HG03280 (cell line): Measurements from ENCODE around the gene SSUH2.

Source experiments
- ATAC-seq: cut with Tn5 transposase; IDR thresholded peaks from one replicate; pipeline ENCODE4 v1.9.1; 2021; ENCODE audit warnings: mild to moderate bottlenecking, moderate library complexity; ENCODE audit not compliant: unreplicated experiment

SSUH2 gene

DNA sequence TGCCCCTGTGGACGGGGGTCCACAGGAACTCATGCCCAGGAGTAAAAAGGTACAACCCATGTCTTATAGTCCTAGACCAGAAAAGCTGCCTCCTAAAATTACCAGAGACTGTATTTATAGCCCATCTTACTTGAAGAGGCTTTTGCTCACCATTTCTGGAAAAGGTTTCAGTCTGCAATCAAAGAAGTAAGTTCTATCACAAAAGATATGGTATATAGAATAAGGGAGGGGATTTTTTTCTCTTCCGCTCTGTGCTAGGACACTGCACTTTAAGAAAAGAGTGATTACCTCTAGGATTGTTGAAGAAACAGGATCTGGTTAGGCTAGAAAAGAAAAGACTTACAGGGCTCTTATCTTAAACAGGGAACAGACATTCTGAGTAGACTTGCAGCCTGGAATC is 2.6 kb downstream of the SSUH2 start:
- no peak for ATAC-seq

DNA sequence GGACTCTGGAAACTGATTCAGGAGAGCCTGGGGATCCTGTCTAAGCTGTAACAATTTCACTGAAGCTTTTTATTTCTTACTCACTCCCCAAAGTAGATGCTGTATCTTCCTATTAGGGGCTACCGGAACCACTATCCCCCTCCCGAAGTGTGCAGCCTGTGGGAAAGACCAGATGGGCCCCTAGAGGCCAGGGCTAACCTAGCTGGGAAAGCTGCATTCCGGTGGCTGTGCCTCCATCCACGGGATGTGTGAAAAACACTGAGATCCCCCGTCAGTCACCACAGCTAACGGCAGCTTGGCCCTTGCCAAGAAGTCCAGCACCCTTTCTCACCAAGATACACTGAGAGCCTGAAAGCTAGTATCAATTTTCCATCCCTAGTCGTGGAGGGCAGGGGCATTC is 3.1 kb downstream of the SSUH2 start:
- no peak for ATAC-seq

DNA sequence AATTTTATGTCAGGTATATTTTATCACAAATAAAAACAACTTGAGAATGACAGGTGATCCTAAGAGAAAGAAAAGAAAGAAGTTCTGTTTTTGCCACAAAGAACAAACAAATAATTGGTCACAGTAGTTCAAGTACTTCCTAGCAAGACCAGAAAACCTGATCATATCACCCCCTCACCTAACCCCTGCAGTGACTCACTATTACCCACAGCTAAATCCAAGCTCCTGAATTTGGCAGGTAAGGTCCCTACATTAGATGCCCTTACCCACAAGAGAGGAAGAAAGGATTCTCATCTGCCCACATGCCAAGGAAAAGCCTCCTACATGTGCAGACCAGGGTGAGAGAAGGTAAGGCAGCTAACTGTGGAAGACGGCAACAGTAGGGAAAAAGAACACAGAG is 4.4 kb downstream of the SSUH2 start:
- no peak for ATAC-seq

DNA sequence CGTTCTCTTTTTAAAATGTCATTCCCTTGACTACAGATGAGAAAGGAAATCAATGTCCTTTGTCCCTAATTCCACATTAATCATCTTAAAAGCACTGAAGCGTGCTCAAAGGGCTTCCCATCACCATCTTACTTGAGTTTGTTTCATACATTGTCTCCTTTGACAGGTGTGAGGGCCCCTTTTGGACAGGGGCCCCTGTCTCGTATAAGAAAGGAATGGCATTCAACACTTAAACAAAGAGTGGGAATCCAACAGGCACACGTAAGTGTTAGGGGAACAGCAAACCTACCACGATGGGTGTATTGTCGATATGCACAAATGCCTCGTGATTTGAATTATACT is 5.0 kb downstream of the SSUH2 start:
- no peak for ATAC-seq

DNA sequence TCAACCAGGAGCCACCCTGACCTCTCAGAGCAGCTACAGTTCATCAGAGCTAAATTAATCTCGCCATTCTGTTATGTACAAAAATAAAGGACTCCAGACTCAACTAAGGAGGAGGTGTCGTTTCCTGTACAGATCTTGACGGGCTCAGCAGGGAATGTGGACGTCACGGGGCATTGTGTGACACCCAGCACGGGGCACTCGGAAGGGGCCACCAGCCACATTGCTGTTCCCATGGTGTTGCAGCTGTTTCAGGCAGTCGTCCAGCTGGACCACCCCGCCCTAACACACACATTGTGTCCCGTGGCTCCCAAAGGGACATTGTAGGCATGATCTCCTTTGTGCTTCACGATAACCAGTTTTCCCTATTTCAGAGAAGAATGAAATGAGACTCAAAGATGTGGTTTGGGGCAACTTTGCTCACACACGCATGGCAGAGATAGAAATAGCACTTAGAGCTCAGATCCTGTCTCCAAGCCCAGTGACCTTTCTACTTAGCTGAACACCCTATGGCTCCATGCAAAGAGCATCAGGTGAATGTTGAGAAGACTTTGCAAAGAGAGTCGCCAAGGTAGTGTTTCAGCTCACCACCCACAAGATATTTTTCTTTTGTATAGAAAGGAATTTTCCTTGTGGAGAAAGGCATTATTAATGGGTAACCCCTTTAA is 5.5 kb downstream of the SSUH2 start:
- no peak for ATAC-seq

DNA sequence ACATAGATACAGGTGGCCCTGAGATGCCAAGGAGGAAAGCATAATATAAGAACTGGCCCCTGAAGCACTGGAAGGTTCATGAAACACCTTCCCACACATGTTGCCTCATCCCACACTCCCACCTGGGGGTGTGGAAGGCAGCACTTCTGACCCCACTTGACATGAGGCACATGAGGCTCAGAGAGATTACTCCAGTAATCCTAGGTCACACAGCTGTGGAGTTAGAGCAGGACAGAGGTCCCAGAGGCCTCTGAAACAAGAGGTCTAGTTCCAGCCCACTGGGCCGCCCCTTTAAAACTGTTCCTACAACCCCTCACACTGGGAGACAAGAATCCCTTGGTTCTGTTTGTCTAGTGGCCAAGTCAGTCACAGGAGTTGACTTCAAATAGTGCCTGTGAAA is 7.2 kb downstream of the SSUH2 start:
- ATAC-seq = no peak

DNA sequence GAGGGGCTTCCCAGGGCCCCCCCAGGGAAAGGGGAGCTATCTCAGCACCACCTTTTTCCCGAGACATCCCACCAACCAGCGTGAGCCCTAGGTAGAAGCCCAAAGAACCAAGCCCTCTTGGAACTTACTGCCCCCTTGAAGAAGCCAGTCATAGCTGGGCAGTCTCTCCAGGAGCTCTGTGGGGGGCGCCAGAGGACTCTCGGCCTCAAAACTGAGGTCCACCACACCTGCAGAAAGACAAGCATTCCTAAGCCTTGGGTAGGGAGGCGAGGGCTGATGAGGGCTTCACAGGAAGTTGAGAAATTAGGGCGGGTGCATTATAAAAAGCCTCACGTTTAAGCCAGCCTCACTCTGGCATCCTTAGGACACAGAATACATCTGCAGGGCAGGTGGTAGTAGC is 9.0 kb downstream of the SSUH2 start:
- ATAC-seq = no peak

DNA sequence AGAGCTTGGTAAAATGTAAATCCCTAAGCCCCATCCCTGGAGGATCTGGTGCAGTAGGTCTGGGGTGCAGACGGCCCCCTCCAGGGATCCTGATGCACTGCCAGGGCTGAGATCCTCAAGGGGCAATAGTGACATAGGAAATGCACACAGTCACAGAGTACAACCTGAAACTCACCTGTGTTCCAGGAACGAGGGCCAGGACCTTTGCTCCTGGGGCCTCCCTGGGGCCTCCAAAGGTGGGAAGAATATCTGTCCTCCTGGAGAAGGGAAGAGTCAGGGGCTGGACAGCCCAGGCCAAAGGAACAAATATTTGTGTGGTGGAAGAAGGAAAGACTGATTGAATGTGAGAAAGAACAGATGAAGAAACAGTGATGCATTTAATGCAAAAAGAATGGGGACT is 9.5 kb downstream of the SSUH2 start:
- no peak for ATAC-seq

DNA sequence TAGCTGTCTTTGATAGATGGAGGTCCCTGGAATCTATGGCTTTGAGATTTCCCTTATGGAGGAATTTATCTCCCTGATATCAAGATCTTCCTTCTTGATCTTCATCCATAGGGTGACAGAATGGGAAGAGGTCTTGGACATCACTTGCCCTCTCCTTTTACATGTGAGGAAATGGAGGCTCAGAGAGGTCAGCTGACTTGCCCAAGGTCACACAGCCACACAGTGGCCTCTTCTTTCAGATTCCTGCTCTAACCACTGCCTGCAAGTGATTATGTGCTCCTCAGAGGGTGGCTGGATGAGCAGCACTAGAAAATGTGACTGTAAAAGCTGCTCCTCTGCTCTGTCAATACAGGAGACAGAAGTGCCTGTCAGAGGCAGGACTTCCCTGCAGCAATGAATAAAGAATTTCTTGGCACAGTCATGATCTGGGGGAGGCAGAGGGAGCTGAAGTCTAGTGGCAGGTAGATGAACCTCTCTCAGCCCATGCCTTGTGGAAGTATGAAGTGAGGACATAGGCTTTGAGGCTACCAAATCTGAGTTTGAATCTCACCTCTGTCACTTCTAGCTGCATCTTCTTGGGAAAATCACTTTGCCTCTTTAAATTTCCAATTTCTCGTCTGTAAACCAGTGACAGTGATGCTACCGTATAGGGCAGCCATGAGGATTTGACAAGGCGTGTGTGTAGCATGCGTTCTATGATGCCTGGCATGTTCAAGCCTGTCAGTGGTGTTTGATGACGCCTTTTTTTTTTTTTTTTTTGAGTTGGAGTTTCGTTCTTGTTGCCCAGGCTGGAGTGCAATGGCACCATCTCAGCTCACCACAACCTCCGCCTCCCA is 12.0 kb downstream of the SSUH2 start:
- ATAC-seq = no peak

DNA sequence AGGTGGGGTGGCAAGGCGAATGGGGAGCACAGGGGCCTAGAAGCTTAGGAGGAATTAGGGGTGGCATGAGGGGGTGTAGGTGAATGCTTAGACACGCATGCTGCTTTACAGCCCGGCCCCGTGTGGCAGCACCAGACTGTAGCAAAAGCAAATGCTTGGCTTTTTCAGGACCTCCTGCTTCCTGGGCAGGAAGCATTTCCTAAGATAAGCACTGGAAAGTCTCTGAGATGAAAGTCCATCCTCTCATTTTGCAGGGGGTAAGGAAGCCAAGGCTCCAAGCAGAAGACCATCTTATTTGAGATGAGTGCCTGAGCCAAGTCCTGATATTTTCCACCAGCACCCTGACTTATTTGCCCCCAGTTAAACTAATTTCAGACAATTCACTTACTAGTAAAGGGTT is 12.9 kb downstream of the SSUH2 start:
- ATAC-seq = no peak

DNA sequence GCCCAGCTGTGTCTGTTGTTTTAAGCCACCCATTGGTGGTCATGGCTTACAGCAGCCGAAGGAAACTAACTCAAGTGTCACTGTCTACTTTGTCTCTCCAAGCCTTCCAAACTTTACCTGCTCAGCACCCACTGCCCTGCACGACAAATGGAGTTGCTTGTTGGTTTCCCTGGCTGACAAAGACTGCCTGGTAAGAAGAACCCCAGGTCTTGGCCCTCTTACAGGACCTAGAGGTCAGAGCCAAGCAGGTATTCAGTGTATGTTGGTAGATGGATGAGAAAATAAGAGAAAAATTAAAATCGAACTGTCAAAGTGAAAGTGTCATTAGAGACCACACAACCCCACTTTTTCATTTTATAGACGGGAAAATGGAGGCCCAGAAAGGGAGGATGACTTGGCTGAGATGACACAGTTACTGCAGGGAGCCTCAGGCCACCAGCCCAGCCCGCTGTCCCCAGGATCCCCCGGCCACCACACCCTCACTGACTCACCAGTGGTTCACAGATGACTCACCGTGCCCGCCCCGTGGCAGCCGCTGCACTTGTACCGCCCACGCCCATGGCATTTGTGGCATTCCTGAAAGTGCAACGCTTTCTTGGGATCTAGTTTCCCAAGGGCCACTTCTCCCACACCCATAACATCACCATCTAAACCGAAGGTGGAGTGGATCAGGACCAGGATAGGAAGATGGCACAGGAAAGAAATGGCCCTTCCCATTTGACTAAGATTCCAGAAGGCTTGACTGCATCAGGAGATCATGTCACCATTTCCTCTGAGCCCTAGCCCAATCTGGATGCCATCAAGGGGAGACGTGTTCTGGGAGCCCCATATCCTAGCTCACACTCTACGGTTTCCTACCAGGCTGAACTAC is 15.2 kb downstream of the SSUH2 start:
- peak; percentile 58 for ATAC-seq

DNA sequence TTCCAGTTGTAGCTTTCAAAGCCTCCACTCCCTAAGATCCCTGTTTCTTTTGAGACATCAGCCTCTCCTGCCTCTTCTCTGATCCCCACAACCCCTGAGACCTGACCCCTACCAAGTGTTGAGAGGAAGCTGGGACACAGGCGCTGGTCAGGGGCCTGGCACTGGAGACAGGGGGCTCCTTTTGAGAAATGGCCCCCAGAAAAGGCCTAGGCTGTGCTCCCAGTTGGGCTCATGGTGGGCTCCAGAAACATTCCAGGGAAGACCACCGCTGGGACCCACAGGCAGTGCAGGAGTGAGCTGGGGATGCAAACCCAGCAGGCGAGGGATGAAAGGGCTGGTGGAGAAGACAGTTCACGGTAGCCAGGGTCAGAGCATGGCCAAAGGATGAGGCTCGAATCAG is 16.6 kb downstream of the SSUH2 start:
- ATAC-seq = no peak

DNA sequence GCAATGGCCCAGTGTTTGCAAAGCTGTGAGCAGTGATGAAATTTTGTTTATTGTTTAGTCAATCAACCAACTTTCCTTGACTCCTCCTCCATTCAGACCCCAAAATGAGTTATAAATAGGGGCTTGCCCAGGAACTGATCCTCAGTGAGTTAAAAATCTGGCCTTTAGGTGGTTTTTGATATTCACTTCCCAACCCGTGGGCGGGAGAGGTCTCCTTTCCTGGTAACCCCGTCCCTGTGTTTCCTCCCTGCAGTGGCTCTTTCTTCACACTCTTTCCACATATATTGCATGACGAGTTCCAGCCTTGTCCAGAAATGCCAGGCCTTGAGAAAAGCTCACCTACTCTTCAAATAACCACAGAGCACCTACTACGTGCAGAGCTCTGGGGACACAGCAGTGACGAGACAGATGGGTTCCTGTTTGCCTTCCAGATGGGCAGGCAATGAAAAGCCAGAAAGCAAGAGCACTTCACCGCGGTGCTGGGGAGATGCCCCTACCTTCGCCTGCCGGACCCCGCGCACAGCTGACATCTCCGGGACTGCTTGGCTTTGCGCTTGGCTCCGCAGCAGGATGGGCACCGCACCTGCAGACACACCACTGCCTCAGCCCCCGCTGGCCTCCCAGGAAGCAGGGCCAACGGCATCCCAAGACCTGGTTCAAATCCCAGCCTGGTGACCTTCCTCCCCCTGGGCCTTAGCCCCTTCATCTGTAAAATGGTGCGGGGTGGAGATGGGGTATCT is 17.2 kb downstream of the SSUH2 start:
- ATAC-seq = no peak

DNA sequence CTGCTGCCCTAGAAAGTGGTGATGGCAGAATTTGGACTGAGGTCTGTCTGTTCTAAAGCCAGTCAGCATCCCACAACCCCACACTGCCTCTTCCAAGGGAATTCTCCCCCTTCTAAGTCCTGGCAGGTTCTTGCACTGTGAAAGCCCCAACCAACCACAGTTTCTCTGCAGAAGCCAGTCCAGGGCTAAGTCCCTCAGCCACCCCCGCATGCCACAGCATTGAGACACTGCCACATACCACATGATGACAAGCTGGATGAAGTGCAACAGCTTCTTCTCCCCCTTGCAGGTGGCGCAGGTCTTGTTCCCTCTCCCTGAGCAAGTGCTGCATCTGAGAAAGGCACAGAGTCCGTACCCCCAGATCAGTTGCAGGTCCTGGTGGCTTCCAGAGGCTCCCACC is 18.6 kb downstream of the SSUH2 start:
- ATAC-seq = no peak

DNA sequence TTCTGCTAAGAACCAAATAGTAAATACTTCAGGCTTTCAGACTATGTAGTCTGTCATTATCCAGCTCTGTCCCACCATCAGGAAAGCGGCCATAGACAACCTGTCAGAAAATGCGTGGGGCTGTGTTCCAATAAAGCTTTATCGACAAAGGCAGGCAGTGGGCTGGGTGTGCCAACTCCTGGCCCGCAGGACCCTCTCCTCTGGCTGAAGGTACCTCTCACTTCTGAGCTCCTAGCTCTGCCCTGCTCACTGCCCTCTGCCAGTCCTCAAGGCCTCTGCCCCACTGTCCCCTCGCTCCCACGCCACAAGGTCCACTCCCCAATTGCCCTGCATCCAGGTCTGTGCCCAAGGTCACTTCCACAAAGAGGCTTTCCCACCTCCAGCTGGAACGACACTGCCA is 20.0 kb downstream of the SSUH2 start:
- no peak for ATAC-seq

DNA sequence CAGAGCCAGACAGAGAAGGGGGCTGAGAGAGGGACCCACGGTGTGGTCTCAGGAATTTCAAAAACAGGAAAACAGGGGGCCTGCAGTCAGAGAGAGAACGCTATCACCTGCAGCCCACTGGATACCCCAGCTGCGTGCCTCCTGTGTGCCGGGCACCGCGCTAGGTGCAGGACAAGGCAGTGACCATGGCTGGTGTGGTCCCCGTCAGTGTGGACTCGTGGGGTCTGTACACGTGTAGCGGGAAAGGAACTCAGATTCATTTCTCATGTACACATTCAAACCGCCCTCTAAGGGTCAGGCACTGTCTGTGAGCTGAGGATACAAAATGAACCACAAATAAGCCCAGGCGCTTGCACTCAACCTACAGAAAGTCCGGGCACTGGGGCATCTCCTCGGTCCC is 20.9 kb downstream of the SSUH2 start:
- ATAC-seq = no peak

DNA sequence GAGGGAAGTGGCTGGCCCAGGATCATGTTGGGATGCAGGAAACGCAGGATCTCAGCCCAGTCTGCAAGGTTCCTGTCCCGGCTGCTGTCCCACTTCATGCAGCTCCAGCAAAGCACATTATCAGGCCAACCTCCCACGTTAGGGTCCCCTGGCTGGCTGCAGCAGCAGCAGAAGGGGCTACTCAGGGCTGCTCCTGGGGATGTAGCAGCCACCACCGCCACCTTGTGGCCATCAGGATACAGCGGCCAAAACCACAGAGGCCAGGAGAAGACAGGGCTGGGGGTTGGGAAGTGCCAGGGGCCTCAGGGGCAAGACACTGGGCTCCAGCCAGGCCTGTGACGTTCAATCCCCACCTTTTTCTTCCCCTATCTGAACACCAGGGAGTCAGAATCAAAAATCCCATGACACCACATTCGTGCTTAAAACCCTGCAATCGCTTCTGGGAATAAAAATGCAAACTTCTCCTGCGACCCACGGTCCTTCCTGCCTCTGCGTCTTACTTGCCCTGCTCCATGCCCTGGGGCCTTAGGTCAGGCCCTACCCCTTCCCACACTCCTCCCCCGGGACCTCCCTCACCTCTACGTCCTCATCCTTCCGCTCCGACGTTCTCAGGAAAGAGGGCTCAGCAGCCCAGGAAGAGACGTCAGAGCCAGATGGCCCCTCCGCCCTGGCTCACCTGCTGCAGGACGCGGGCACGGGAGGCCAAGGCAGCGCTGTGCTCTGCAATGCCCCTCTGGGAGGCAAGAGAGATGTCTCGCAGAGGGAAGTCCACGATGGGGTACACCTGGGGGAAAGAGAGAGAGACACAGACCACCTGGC is 21.5 kb downstream of the SSUH2 start:
- peak; percentile 93 for ATAC-seq

DNA sequence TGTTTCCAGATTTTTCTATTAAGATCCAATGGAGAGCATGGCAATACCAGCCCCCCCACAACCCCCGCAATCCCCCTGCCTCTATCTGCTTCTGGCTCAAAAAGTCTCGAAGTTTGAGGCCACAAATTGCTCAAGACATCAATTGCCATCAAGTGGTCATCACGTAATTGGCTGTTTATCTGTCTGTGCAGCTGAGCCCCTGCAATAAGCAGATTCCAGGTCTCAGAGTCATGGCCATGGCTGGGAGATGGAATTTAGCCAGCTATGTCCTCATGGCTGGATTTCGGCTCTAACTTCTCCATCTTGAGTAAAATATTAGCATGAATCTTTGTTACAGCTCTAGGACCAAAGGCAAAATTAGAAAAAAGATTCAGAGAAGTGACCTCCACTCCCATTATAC is 22.7 kb downstream of the SSUH2 start:
- ATAC-seq = no peak

DNA sequence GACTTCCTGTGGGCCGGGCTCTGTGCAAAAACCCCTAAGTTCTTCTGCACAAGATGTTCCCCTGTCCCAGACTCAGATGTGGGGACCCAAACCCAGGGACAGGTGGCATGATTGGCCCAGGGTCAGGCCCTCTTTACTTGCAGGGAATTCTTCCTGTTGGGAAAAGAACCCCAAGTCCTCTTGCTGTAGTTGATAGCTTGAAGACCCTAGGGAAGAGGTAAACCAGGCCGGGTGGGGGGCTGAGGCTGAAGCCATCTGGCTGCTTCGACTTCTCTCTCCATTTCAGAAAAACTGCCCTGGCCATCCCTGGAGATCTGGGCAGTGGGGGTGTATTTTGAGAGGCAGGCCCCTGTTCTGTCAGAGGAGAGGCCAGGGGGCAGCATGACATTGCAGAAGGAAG is 23.5 kb downstream of the SSUH2 start:
- ATAC-seq = no peak

DNA sequence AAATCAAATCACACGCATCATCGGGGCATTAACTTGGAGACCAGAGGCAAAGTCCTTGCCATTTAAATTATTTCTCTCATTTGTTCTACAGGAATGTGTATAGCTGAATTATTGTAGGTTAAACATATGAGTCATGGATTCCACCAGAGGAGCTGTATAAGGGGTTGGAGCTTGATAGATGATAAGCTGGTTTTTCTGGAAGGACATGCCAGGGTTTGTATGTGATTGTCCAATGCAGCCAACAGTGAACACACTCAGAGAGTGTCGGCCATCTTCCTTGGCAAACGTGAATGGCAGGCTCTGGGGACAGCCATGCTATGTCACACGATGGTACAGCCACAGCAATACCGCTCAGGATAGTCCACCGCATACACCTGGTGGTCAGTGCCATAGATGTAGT is 25.1 kb downstream of the SSUH2 start:
- no peak for ATAC-seq
